K562 (cell line): ENCODE results near the gene C11orf86. TPM values are rescaled to one million over a fixed set of nuclear protein-coding genes. Genes with fewer than 3 reads are reported as not detected.
"Not testable (repeated sequence)": the region's sequence is repeated elsewhere in the genome, so short reads cannot be mapped to it uniquely, and the experiment has no call there.

Experiments
- ATAC-seq: fragments of 200-7000 bp; cut with Tn5 transposase; 3 replicates; pipeline ENCODE4 v1.9.1; 2020; ENCODE audit warnings: moderate library complexity
- BruUV-seq: library from RNA; stranded (reverse); fragments of 400-500 nt; replicated peaks from 2 replicates; lab custom pipeline; 2021; lab: Mats Ljungman, UMichigan
- CTCF ChIA-PET: fragments of 300-600 bp; formaldehyde crosslinking; extraction: SDS; loops from one replicate; lab custom pipeline; 2021; ENCODE audit warnings: low intra/inter-chr PET ratio; lab: Yijun Ruan, JAX
- POLR2A ChIA-PET: fragments of 300-600, 350-650 bp; sonication (Branson Sonifier 250); formaldehyde crosslinking; extraction: SDS; loops from one replicate; lab custom pipeline; 2021; ENCODE audit warnings: antibody characterized with exemption, inconsistent platforms; lab: Yijun Ruan, JAX
- DNase-seq, 4 experiments: peaks; one replicate each; pipeline versions ENCODE4 v3.0.0 to v3.0.0-alpha.2; 2011 to 2018; ENCODE audit warnings: low spot score in 3 of 4, mixed read lengths in 3 of 4; ENCODE audit errors: extremely low read depth in 1 of 4
- FAIRE-seq: peaks from 2 replicates; lab custom pipeline; 2011; peaks lifted over from hg19 to GRCh38; lab: Jason Lieb, UNC
- H2AFZ ChIP-seq: 2 replicates; pipeline ENCODE4 v1.6.0; 2011; ENCODE audit warnings: low read depth, low read length, control low read depth, inconsistent platforms
- H3K27ac ChIP-seq: fragments of 200-600 bp; 3 replicates; pipeline ENCODE4 v1.8.0; 2011; ENCODE audit warnings: low read depth, mild to moderate bottlenecking, control low read depth, inconsistent platforms, low read length, moderate library complexity, mixed read lengths; ENCODE audit errors: extremely low read depth
- H3K27me3 ChIP-seq, 2 experiments: fragments of 300-600 bp in 1 of 2; 2 replicates in 1 of 2; 3 replicates in 1 of 2; pipeline versions ENCODE4 v1.6.0 to v1.8.0; 2011; ENCODE audit warnings: inconsistent platforms in 2 of 2, low read length in 2 of 2, mild to moderate bottlenecking in 1 of 2, mixed read lengths in 1 of 2, moderate library complexity in 1 of 2; ENCODE audit not compliant: control insufficient read depth in 2 of 2, insufficient read depth in 2 of 2
- H3K36me3 ChIP-seq: fragments of 300-600 bp; 3 replicates; pipeline ENCODE4 v1.8.0; 2011; ENCODE audit warnings: mild to moderate bottlenecking, low read length, inconsistent platforms; ENCODE audit not compliant: control insufficient read depth, insufficient read depth
- H3K4me1 ChIP-seq, 2 experiments: fragments of 200-600 bp in 1 of 2; replicated peaks in 1 of 2; 2 replicates in 1 of 2; 3 replicates in 1 of 2; pipeline versions ENCODE4 v1.5.1 to v1.8.0; 2011; ENCODE audit warnings: inconsistent platforms in 2 of 2, low read length in 2 of 2, mild to moderate bottlenecking in 1 of 2, mixed read lengths in 1 of 2, moderate library complexity in 1 of 2; ENCODE audit not compliant: control insufficient read depth in 2 of 2, insufficient read depth in 2 of 2
- H3K4me2 ChIP-seq: 2 replicates; pipeline ENCODE4 v1.6.1; 2011; ENCODE audit warnings: low read length, control low read depth, inconsistent platforms, mixed read lengths; ENCODE audit not compliant: insufficient read depth
- H3K4me3 ChIP-seq: fragments of 200-600 bp; sonication (generic), shearing (Covaris generic); 2 replicates; pipeline ENCODE4 v1.5.1; 2016; ENCODE audit warnings: control low read depth, inconsistent platforms
- H3K79me2 ChIP-seq: fragments of 200-600 bp; 3 replicates; pipeline ENCODE4 v1.8.0; 2011; ENCODE audit warnings: low read length, inconsistent platforms; ENCODE audit not compliant: control insufficient read depth, insufficient read depth
- H3K9ac ChIP-seq, 2 experiments: 2 replicates each; pipeline versions ENCODE4 v1.6.0 to v1.6.1; 2011; ENCODE audit warnings: low read depth in 2 of 2, low read length in 2 of 2, control low read depth in 1 of 2, inconsistent platforms in 1 of 2, mild to moderate bottlenecking in 1 of 2, mixed read lengths in 1 of 2; ENCODE audit not compliant: insufficient read depth in 1 of 2
- H3K9me1 ChIP-seq: one replicate; pipeline ENCODE4 v1.6.0; 2011; ENCODE audit warnings: inconsistent platforms, mild to moderate bottlenecking, low read length, moderate library complexity; ENCODE audit not compliant: control insufficient read depth, insufficient read depth
- H3K9me3 ChIP-seq: replicated peaks from 2 replicates; pipeline ENCODE4 v1.5.1; 2011; ENCODE audit warnings: low read depth, low read length, inconsistent platforms; ENCODE audit not compliant: control insufficient read depth, insufficient read depth
- H4K20me1 ChIP-seq: replicated peaks from 2 replicates; pipeline ENCODE4 v1.6.1; 2011; ENCODE audit warnings: low read length, inconsistent platforms, mixed read lengths; ENCODE audit not compliant: control insufficient read depth, insufficient read depth
- BCOR ChIP-seq: fragments of 450-650 bp; IDR thresholded peaks from 2 replicates; pipeline ENCODE4 v1.6.1; 2016
- NR3C1 ChIP-seq: sonication (generic); formaldehyde crosslinking; IDR thresholded peaks from 2 replicates; pipeline ENCODE4 v1.8.1; 2022; ENCODE audit warnings: missing genetic modification reagents
- ZNF121 ChIP-seq: sonication (generic); formaldehyde crosslinking; conservative IDR thresholded peaks from 2 replicates; pipeline ENCODE4 v1.8.0; 2022; ENCODE audit warnings: missing genetic modification reagents
- WGBS: fragments of 100-300 bp; shearing (Covaris generic); methylation state at CpG from one replicate; pipeline ENCODE4 v1.1.6; 2016; ENCODE audit warnings: low coverage, mixed read lengths; ENCODE audit not compliant: insufficient coverage; ENCODE audit errors: missing lambda C conversion rate; 5-methylcytosine and 5-hydroxymethylcytosine counted together
- in situ Hi-C: fragments of 300-500 bp; cut with MboI; formaldehyde crosslinking; loops from 4 replicates; pipeline ENCODE4 v1.15.0; 2018; ENCODE audit warnings: inconsistent platforms, mixed read lengths
- intact Hi-C: fragments of 100-400 bp; cut with micrococcal nuclease; formaldehyde crosslinking; loops from 2 replicates; pipeline ENCODE4 v1.14.2; 2022
- polyA plus RNA-seq, 8 experiments: library from polyadenylated mRNA; depleted of rRNA in 4 of 8; stranded (reverse) in 5 of 8; unstranded in 3 of 8; fragments of >200 nt; fragmentation: Nextera tagmentation in 2 of 8; fragmentation: Illumina TruSeq in 1 of 8; extraction: Ambion mirVana in 2 of 8; extraction: Trizol in 1 of 8; gene quantifications; 2 replicates each; pipeline versions ENCODE4 v1.2.1 to v1.2.3, GENCODE V29; 2011 to 2014; ENCODE audit warnings: inconsistent platforms in 1 of 8, missing spikeins in 1 of 8
- total RNA-seq, 7 experiments: library from RNA; depleted of rRNA in 6 of 7; stranded (reverse); fragments of >200 nt in 6 of 7; fragmentation: Illumina TruSeq in 2 of 7; extraction: Trizol in 2 of 7; gene quantifications; 2 replicates each; pipeline versions ENCODE4 v1.2.1 to v1.2.3, GENCODE V29; 2011 to 2021; ENCODE audit warnings: low replicate concordance in 1 of 7
- TF ChIP-seq, protein P1 (sequence below), 2 experiments: IDR thresholded peaks in 1 of 2; conservative IDR thresholded peaks in 1 of 2; 2 replicates each; pipeline ENCODE4 v1.6.1; 2016; ENCODE audit warnings: low read depth in 2 of 2, mild to moderate bottlenecking in 1 of 2, missing compliant biosample characterization in 1 of 2, missing genetic modification characterization in 1 of 2, moderate library complexity in 1 of 2
- TF ChIP-seq, protein P2 (sequence below): IDR thresholded peaks from 3 replicates; pipeline ENCODE4 v1.6.1; 2011; ENCODE audit warnings: borderline replicate concordance, mild to moderate bottlenecking, moderate library complexity; ENCODE audit not compliant: insufficient read length; ENCODE audit errors: extremely low read depth

C11orf86 gene
- total and polyA plus RNA-seq, 9 of the 15 experiments (the other 6 are each of a cell fraction or from before 2014, with no cell fraction given), result not detected

DNA sequence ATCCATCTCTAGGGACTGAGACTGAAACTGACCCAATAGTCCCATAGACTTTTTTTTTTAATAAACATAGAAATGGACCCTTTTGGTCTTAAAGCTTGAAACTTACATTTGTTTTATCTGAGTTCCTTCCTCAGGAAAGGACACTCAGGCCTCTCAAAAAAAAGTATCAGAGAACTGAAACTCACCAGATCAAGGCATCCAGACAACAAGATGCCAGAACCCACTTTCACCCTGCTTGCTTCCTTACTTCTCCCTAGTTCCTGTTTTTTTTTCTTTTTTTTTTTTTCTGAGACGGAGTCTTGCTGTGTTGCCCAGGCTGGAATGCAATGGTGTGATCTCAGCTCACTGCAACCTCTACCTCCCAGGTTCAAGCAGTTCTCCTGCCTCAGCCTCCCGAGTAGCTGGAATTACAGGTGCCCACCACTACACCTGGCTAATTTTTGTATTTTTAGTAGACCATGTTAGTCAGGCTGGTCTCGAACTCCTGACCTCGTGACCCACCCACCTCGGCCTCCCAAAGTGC is 13.4 kb upstream of the C11orf86 start:
- H3K4me1 ChIP-seq, result peaks cover 25 to 26% of the 10 kb centered on the region in 2 experiments
- H4K20me1 ChIP-seq, H3K4me3 ChIP-seq, H2AFZ ChIP-seq, CTCF ChIA-PET, H3K27ac ChIP-seq, H3K9ac ChIP-seq, H3K9me1 ChIP-seq, DNase-seq, H3K79me2 ChIP-seq, H3K36me3 ChIP-seq, BruUV-seq, ATAC-seq, FAIRE-seq, in situ Hi-C loops, H3K4me2 ChIP-seq, POLR2A ChIA-PET, H3K27me3 ChIP-seq, intact Hi-C loops, H3K9me3 ChIP-seq: not testable (repeated sequence)
- TF ChIP-seq BCOR, result 0 out of 2 replicates have a peak, but pooled peaks have one; percentile 40
- peak; percentile 76 for TF ChIP-seq ZNF121 (CRISPR knock-in tag)
- WGBS, result 56% methylated on average over 4 of the region's 5 CpGs

DNA sequence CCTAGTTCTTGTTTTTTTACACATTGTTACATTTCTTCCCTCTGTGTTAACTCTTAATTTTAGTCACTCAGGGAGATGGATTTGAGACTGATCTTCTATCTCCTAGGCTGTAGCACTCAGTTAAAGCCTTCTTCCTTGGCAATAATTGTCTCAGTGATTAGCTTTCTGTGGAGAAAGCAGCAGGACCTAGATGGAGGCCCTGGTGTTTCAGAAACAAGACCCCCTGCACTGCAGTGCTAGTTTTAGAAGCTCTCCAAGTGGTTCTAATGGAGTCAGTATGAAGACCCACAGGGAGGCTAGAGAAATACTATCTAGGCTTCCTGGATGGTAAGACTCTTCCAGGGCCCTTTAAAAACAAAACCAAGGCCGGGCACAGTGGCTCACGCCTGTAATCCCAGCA is 12.9 kb upstream of the C11orf86 start:
- Histone ChIP-seq H3K4me3 (no peak overlapping the region), H3K9me1 (peaks cover 4% of the 10 kb centered on the region), H2AFZ (no peak overlapping the region), H4K20me1 (no peaks in the 10 kb centered on the region), H3K4me1 (peaks cover 23 to 25% of the 10 kb centered on the region in 2 experiments), H3K4me2 (no peak overlapping the region), H3K36me3 (no peaks in the 10 kb centered on the region; the same call in 2 of the 3 replicates), H3K9ac (no peak overlapping the region), H3K79me2 (peaks cover 3% of the 10 kb centered on the region; the same call in 1 of the 3 replicates), H3K27me3 (no peaks in the 10 kb centered on the region), H3K9me3 (no peaks in the 10 kb centered on the region), H3K27ac (no peak overlapping the region)
- FAIRE-seq, result no peak
- whole genome bisulfite sequencing, result 86% methylated on average over 1 of the region's 2 CpGs
- in situ Hi-C loops (no loop called here), intact Hi-C loops (no loop called here)
- POLR2A ChIA-PET, result interaction anchor here (0.5 kb wide), 1 partner anchor 322 kb away, joined by 3 read pairs; no protein-coding TSS in a partner anchor
- no peak for ATAC-seq
- BruUV-seq, result no TSS peak
- CTCF ChIA-PET, result no interaction called here
- TF ChIP-seq, protein P1, sequence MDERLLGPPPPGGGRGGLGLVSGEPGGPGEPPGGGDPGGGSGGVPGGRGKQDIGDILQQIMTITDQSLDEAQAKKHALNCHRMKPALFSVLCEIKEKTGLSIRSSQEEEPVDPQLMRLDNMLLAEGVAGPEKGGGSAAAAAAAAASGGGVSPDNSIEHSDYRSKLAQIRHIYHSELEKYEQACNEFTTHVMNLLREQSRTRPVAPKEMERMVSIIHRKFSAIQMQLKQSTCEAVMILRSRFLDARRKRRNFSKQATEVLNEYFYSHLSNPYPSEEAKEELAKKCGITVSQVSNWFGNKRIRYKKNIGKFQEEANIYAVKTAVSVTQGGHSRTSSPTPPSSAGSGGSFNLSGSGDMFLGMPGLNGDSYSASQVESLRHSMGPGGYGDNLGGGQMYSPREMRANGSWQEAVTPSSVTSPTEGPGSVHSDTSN (CRISPR knock-in tag; IDR thresholded peaks at IDR 0.05; ENCODE audit: low read depth), result no peak
- TF ChIP-seq, protein P1 (tag; conservative IDR thresholded peaks at IDR 0.05; ENCODE audit: low read depth), result no peak
- TF ChIP-seq NR3C1 (CRISPR knock-in tag), result no peak
- TF ChIP-seq, protein P2, sequence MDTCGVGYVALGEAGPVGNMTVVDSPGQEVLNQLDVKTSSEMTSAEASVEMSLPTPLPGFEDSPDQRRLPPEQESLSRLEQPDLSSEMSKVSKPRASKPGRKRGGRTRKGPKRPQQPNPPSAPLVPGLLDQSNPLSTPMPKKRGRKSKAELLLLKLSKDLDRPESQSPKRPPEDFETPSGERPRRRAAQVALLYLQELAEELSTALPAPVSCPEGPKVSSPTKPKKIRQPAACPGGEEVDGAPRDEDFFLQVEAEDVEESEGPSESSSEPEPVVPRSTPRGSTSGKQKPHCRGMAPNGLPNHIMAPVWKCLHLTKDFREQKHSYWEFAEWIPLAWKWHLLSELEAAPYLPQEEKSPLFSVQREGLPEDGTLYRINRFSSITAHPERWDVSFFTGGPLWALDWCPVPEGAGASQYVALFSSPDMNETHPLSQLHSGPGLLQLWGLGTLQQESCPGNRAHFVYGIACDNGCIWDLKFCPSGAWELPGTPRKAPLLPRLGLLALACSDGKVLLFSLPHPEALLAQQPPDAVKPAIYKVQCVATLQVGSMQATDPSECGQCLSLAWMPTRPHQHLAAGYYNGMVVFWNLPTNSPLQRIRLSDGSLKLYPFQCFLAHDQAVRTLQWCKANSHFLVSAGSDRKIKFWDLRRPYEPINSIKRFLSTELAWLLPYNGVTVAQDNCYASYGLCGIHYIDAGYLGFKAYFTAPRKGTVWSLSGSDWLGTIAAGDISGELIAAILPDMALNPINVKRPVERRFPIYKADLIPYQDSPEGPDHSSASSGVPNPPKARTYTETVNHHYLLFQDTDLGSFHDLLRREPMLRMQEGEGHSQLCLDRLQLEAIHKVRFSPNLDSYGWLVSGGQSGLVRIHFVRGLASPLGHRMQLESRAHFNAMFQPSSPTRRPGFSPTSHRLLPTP, result no peak
- no peak for DNase-seq
